Lung (tissue), 12 donors: ENCODE data around the gene RBMX. TPM values are rescaled to one million over a fixed set of nuclear protein-coding genes. Genes with fewer than 3 reads are reported as not detected.

ENCODE experiments used
- ATAC-seq: fragments of 200-7000 bp; cut with Tn5 transposase; one replicate; pipeline ENCODE4 v1.9.1; 2020; ENCODE audit warnings: moderate number of reproducible peaks; ENCODE audit not compliant: insufficient read depth, low FRiP score
- DNase-seq, 3 donors: peaks; one replicate each; pipeline ENCODE4 v3.0.0-alpha.2; 2013 to 2017
- H3K27ac ChIP-seq, 2 donors: one replicate each; pipeline ENCODE4 v1.5.1; 2013; ENCODE audit warnings: mild to moderate bottlenecking in 2 of 2, moderate library complexity in 2 of 2, control low read depth in 1 of 2, inconsistent platforms in 1 of 2, low read depth in 1 of 2, low read length in 1 of 2
- H3K27me3 ChIP-seq, 3 donors: one replicate each; pipeline ENCODE4 v1.5.1; 2013; ENCODE audit warnings: low read length in 2 of 3; ENCODE audit not compliant: control insufficient read depth in 3 of 3, insufficient read depth in 3 of 3
- H3K36me3 ChIP-seq, 4 donors: one replicate each; pipeline ENCODE4 v1.5.1; 2013; ENCODE audit warnings: low read length in 4 of 4, mild to moderate bottlenecking in 1 of 4, moderate library complexity in 1 of 4; ENCODE audit not compliant: control insufficient read depth in 4 of 4, insufficient read depth in 4 of 4
- H3K4me1 ChIP-seq, 5 donors: one replicate each; pipeline ENCODE4 v1.5.1; 2013; ENCODE audit warnings: low read length in 5 of 5, mild to moderate bottlenecking in 2 of 5, moderate library complexity in 1 of 5; ENCODE audit not compliant: control insufficient read depth in 5 of 5, insufficient read depth in 5 of 5
- H3K4me3 ChIP-seq: one replicate; pipeline ENCODE4 v1.5.1; 2013; ENCODE audit warnings: mild to moderate bottlenecking, control low read depth, moderate library complexity
- H3K9ac ChIP-seq, 2 donors: one replicate each; pipeline ENCODE4 v1.5.1; 2013; ENCODE audit warnings: low read length in 2 of 2, control low read depth in 1 of 2; ENCODE audit not compliant: insufficient read depth in 1 of 2
- H3K9me3 ChIP-seq, 4 donors: one replicate each; pipeline ENCODE4 v1.5.1; 2013; ENCODE audit warnings: low read length in 3 of 4, mild to moderate bottlenecking in 1 of 4, moderate library complexity in 1 of 4; ENCODE audit not compliant: control insufficient read depth in 4 of 4, insufficient read depth in 3 of 4
- WGBS, 2 donors: extraction: QIAGEN DNeasy Blood & Tissue Kit; methylation state at CpG; one replicate each; pipeline ENCODE4 v1.1.7; 2013; 5-methylcytosine and 5-hydroxymethylcytosine counted together
- polyA plus RNA-seq, 2 donors: library from polyadenylated mRNA; stranded (reverse); fragments of 200-250 nt; gene quantifications; one replicate each; pipeline ENCODE4 v1.2.1, GENCODE V29; 2013
- total RNA-seq, 2 donors: library from RNA; depleted of rRNA in 1 of 2; stranded (reverse); fragments of >200 nt in 1 of 2; gene quantifications; one replicate each; pipeline ENCODE4 v1.2.1, GENCODE V29; 2014 to 2021
- TF ChIP-seq, protein P1 (sequence below): IDR thresholded peaks from 2 replicates; pipeline ENCODE4 v1.5.1; 2012; ENCODE audit warnings: mild to moderate bottlenecking; ENCODE audit errors: control extremely low read depth, extremely low read depth
- donor health status: control.
- donor health status: control.
- donor health status: Bipolar disorder and iron deficiency.
- donor health status: healthy.
- donor health status: DM: yes; HTN: yes; CAD: no.

RBMX gene
- total and polyA plus RNA-seq, 4 donors, result 89.0 to 280 (median 113) TPM

DNA sequence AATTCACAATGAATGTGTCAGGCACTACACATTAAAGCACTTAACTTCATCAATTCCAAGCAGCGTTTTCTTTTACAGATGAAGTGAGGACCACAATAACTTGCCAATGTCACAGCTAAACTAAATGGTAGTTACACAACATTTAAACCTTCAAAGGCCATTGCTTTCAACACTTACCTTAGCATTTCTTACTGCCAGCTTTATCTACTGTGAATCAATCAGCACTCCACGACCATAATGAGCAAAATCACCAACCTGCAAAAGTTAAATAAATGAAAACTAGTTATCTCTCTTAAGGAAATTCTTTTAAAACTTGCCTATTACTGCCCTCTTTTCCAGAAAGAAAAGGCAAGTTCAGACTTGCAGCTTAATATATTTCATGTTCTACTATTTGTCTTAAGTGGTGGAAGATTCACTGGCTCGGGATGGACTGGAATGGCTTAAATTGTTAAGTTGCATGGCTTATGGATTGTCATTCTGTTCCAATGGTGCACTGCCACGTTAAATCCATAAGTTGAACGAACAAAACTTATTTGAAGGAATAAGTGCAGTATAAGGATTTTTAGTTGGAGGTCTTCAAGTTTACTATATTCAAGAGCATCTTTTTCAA lies 8.3 kb downstream of the RBMX start:
- Histone ChIP-seq H3K4me3 (no peak overlapping the region), H3K27me3 (no peaks in the 10 kb centered on the region), H3K36me3 (peaks cover 5 to 40% (median 12%) of the 10 kb centered on the region in 4 donors), H3K9me3 (no peaks in the 10 kb centered on the region), H3K27ac (no peak overlapping the region), H3K4me1 (peaks cover 0 to 17% (median 2%) of the 10 kb centered on the region in 5 donors), H3K9ac (no peak overlapping the region)
- 76 to 84% methylated on average over 5 of the region's 5 CpGs for WGBS, 2 donors
- no peak for ATAC-seq
- DNase-seq, result no peak
- TF ChIP-seq, protein P1, sequence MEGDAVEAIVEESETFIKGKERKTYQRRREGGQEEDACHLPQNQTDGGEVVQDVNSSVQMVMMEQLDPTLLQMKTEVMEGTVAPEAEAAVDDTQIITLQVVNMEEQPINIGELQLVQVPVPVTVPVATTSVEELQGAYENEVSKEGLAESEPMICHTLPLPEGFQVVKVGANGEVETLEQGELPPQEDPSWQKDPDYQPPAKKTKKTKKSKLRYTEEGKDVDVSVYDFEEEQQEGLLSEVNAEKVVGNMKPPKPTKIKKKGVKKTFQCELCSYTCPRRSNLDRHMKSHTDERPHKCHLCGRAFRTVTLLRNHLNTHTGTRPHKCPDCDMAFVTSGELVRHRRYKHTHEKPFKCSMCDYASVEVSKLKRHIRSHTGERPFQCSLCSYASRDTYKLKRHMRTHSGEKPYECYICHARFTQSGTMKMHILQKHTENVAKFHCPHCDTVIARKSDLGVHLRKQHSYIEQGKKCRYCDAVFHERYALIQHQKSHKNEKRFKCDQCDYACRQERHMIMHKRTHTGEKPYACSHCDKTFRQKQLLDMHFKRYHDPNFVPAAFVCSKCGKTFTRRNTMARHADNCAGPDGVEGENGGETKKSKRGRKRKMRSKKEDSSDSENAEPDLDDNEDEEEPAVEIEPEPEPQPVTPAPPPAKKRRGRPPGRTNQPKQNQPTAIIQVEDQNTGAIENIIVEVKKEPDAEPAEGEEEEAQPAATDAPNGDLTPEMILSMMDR, result no peak

GRCh38 chrX:136870064-136870463 lies 10.5 kb downstream of the RBMX start:
- 56 to 86% methylated on average over 1 of the region's 1 CpG for WGBS, 2 donors
- H3K36me3 ChIP-seq, result peaks cover 5 to 36% (median 8%) of the 10 kb centered on the region in 4 donors
- no peak for ATAC-seq

GRCh38 chrX:136868283-136869055 lies 12.1 kb downstream of the RBMX start:
- Histone ChIP-seq H3K4me3 (no peak overlapping the region), H3K27me3 (no peaks in the 10 kb centered on the region), H3K27ac (no peak overlapping the region), H3K4me1 (peaks cover 0 to 18% (median 2%) of the 10 kb centered on the region in 5 donors), H3K9ac (no peak overlapping the region), H3K36me3 (peaks cover 5 to 28% (median 8%) of the 10 kb centered on the region in 4 donors), H3K9me3 (no peaks in the 10 kb centered on the region)
- ATAC-seq (no peak), DNase-seq (no peak)
- WGBS, 2 donors, result 89 to 96% methylated on average over 9 of the region's 9 CpGs
- TF ChIP-seq, protein P1, result no peak

More at GRCh38 chrX:136870064-136870463, 10.5 kb downstream of the RBMX start:
- no peak for DNase-seq
- Histone ChIP-seq H3K4me3 (no peak overlapping the region), H3K9ac (no peak overlapping the region), H3K27ac (no peak overlapping the region), H3K9me3 (no peaks in the 10 kb centered on the region), H3K4me1 (peaks cover 0 to 18% (median 2%) of the 10 kb centered on the region in 5 donors), H3K27me3 (no peaks in the 10 kb centered on the region)
- TF ChIP-seq, protein P1, result no peak
